ENCODE data around the gene COL6A2.

The COL6A2 gene

DNA sequence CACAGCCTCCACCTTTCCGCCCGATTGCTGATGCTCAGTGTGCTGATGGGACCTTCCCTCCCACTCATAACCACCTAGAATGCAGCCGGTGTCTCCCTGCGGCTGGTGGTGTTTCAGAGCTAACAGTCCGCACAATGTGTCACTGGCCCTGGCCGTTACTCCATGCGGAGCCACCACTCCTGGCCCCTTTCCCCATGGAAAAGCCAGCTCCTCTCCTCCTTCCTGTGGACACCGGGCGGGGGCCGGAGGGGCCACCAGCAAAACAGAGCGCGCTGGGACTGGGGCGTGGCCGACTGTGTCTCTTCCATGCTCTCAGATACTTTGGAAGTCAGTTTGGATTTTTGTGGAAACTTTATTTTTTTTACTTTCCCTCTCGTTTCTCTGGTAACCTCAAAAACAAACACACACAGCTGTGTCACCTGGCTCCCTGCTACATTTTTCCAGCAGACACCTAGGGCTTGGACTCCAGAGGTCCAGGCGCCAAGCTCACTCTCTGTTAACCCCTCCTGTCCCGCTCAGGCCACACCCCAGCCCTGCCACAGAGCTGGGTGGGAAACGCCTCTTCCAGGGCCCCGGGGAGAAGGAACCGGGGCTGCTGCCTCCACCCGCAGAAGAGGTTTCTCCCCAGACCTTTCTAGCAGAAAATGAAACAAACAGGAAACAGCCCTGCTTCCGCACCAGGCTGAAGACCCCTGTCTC is 32.5 kb upstream of the COL6A2 start:
- H3K4me3 ChIP-seq (ENCODE audit: low read depth, low read length), result peak overlapping the region; percentile 11
- TF ChIP-seq, protein P1, sequence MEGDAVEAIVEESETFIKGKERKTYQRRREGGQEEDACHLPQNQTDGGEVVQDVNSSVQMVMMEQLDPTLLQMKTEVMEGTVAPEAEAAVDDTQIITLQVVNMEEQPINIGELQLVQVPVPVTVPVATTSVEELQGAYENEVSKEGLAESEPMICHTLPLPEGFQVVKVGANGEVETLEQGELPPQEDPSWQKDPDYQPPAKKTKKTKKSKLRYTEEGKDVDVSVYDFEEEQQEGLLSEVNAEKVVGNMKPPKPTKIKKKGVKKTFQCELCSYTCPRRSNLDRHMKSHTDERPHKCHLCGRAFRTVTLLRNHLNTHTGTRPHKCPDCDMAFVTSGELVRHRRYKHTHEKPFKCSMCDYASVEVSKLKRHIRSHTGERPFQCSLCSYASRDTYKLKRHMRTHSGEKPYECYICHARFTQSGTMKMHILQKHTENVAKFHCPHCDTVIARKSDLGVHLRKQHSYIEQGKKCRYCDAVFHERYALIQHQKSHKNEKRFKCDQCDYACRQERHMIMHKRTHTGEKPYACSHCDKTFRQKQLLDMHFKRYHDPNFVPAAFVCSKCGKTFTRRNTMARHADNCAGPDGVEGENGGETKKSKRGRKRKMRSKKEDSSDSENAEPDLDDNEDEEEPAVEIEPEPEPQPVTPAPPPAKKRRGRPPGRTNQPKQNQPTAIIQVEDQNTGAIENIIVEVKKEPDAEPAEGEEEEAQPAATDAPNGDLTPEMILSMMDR (conservative IDR thresholded peaks at IDR 0.05; ENCODE audit: low read depth, low read length), result no peak
- peak; percentile 58 for DNase-seq (ENCODE audit: low read depth)

DNA sequence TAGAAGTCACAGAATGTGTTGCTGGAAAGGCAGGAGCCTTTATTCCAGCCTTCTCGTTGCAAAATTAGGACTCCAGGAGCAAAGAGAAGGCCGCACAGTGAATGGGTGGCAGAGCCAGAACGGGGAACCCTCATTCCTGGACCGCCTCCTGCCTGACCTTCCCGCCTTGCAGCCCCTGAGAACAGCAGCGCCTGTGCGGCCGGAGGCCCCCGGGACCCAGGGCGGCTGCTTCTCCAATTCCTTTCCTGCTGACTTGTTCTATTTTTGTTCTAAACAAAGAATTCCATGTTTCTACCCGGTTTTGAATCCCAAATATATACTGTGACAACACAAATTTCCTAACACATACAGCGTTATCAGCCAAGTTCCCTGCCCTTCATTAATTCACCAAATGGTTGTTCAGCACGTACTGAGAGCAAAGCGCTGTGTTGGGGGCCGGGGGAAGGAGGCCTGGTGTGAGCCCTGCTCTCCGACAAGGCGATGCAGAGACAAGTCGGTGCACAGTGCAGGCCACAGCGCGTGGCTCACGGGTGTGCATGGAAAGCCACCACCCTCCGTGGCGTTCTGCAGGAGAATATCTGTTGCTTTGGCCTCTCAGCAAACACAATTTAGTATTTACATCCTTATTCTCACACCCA is 31.9 kb upstream of the COL6A2 start:
- no peak for DNase-seq (ENCODE audit: low read depth)
- TF ChIP-seq, protein P1 (conservative IDR thresholded peaks at IDR 0.05; ENCODE audit: low read depth, low read length), result no peak
- no peak overlapping the region for H3K4me3 ChIP-seq (ENCODE audit: low read depth, low read length)

DNA sequence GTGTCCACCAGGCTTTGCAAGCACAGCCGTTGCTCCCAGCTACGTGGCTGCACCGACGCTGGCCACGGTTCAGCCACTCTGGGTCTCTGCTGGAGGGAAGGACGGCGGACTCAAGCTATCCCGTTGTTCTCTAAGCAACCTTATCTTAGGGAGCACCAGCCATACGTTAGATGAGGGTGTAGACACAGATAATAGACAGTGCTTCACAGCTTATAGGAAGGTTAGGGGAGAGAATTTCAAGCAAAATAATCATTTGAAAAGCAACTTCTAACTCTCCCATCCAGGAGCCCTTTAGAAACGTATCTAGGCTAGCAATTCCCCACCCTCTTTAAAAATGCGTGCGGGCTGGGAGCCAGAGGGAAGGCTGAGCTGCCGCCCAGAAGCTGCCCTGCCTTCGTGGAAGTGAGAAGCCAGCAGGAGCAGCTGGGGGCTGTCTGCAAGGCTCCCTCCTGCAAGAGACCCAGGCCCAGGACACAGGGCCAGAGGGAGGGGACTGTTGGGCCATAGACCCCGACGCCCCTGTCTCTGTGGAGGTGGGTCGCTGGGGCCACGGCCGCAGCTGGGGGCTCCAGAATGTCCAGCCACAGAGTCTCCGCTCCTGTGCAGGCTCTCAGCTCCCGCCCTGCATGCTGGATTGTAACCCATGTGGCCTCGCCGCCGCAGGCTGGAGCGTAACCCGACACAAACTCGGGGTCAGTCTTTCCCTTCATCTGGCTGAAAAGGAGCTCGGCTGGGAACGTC is 31.2 kb upstream of the COL6A2 start:
- H3K4me3 ChIP-seq (ENCODE audit: low read depth, low read length), result no peak overlapping the region
- TF ChIP-seq, protein P1 (conservative IDR thresholded peaks at IDR 0.05; ENCODE audit: low read depth, low read length), result peak; percentile 1
- DNase-seq (ENCODE audit: low read depth), result peak; percentile 56

DNA sequence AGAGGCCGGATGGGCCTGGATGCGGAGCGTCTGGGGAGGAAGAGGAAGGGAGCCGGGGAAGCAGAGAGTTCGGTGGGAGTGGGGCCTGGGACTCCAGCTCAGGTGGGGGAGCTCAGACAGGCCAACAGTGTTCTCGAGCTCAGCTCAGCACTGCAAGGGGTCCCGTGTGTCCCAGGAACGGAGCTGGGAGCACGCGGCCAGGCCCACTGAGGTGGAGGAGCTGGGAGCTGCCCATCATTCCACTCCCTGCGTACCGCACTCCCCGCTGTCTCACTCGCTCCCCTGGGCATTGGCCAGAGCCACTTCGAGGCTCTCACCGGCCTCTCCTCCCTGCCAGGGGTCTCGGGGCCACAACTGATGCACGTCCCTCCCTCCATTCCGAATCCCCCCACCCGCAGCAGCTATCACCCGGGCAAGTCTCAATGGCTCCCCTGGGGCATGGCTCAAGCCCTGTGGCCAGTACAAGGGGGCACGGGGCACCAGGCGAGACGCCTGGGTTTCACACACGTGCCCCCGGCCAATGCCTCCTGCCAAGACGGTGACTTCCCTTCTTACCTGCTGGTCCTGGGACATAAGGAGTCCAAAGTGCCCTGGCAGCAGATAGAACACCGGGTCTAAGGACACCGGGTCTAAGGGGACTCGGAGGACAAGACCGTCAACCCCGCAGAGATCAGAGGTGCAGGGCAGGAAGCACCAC is 30.3 kb upstream of the COL6A2 start:
- no peak for DNase-seq (ENCODE audit: low read depth)
- TF ChIP-seq, protein P1 (conservative IDR thresholded peaks at IDR 0.05; ENCODE audit: low read depth, low read length), result no peak
- no peak overlapping the region for H3K4me3 ChIP-seq (ENCODE audit: low read depth, low read length)

DNA sequence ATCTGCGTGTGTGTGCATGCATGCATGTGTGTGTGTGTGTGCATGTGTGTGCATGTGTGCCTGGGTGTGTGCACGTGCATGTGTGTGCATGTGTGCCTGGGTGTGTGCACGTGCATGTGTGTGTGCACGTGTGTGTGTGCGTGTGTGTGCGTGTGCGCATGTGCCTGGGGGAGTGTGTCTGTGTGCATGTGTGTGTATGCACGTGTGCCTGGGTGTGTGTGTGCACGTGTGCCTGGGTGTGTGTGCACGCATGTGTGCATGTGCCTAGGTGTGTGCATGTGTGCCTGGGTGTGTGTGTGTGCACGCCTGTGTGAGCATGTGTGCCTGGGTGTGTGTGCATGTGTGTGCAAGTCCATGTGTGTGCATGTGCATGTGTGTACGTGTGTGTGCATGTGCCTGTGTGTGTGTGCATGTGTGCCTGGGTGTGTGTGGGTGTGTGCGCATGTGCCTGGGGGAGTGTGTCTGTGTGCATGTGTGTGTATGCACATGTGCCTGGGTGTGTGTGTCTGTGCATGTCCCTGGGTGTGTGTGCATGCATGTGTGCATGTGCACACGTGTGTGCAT is 29.3 kb upstream of the COL6A2 start:
- no peak for DNase-seq (ENCODE audit: low read depth)
- no peak overlapping the region for H3K4me3 ChIP-seq (ENCODE audit: low read depth, low read length)
- TF ChIP-seq, protein P1 (conservative IDR thresholded peaks at IDR 0.05; ENCODE audit: low read depth, low read length), result no peak

- DNase-seq (ENCODE audit: low read depth), result no peak
- TF ChIP-seq, protein P1 (conservative IDR thresholded peaks at IDR 0.05; ENCODE audit: low read depth, low read length), result no peak
- no peak overlapping the region for H3K4me3 ChIP-seq (ENCODE audit: low read depth, low read length)
These were observed 28.7 kb upstream of the COL6A2 start for GRCh38 chr21:46069166-46069565.
